HG02938 (cell line): Measurements from ENCODE around the gene CRY2.
"Not testable (repeated sequence)": the region's sequence is repeated elsewhere in the genome, so short reads cannot be mapped to it uniquely, and the experiment has no call there.

ENCODE experiments used
- ATAC-seq: cut with Tn5 transposase; IDR thresholded peaks from one replicate; pipeline ENCODE4 v1.9.1; 2021; ENCODE audit warnings: mild to moderate bottlenecking, moderate library complexity; ENCODE audit not compliant: unreplicated experiment

CRY2 gene

GRCh38 chr11:45846974-45847910 lies at the start of gene CRY2:
TSS of gene CRY2 (plus strand) at chr11:45847475. CDS start at chr11:45847491, 16 bp downstream.
- ATAC-seq, result peak; percentile 83

- no peak for ATAC-seq
Observed at GRCh38 chr11:45798793-45799441, 48.4 kb upstream of the CRY2 start.

GRCh38 chr11:45799562-45799961 lies 47.7 kb upstream of the CRY2 start:
- no peak for ATAC-seq

DNA sequence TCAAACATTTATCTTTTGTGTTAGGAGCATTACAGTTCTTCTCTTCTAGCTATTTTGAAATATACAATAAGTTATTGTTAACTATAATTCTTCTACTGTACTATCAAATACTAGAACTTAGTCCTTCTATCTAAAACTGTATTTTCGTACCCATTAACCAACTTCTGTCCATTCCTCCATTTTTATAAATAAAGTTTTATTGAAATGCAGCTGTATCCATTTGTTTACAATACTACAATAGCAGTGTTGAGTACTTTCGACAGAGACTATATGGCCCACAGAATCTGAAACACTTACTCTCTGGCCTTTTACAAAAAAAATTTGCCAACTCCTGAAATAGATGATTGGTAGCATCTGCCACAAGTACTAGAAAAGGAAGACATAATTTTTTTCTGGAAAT lies 47.0 kb upstream of the CRY2 start:
- no peak for ATAC-seq

GRCh38 chr11:45801723-45802315 lies 45.5 kb upstream of the CRY2 start:
- ATAC-seq, result no peak

- no peak for ATAC-seq
Observed at GRCh38 chr11:45802531-45803317, 44.6 kb upstream of the CRY2 start.

- ATAC-seq, result peak; percentile 20
Observed at GRCh38 chr11:45803971-45804760, 43.1 kb upstream of the CRY2 start.

DNA sequence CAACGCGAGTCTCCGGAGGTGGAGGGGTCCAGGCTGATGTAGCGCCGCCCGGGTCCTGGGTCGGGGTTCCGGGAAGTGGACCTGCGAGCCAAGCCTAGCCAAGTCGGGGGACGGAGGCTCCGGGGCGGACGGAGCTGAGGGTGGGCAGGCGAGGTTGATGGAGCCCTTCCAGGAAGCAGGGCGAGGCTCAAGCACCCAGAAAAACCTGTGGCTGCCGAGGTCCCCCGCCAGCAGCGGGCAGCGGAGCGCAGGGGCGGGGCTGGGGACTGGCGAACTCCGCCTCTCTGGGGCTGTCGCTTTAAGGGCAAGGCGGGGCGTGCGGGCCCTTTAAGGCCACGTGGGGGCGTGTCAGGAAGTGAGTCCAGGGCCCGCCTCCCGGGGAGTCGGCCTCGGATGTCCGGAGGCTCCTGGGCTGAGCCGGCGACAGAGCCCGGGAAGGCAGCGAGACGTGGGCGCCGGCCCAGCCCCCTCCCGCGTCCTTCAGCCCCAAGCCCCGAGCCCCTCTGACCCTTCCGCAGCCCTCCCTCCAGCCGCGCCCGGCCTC lies 42.4 kb upstream of the CRY2 start, which contains the start of gene SLC35C1:
Gene SLC35C1 (plus strand): TSS at position 389 of the 544 bp plus-strand sequence. CDS start 653 bp downstream, outside the sequence.
- ATAC-seq, result peak; percentile 94

- ATAC-seq, result peak; percentile 9
Observed at GRCh38 chr11:45805305-45806071, 41.8 kb upstream of the CRY2 start.

DNA sequence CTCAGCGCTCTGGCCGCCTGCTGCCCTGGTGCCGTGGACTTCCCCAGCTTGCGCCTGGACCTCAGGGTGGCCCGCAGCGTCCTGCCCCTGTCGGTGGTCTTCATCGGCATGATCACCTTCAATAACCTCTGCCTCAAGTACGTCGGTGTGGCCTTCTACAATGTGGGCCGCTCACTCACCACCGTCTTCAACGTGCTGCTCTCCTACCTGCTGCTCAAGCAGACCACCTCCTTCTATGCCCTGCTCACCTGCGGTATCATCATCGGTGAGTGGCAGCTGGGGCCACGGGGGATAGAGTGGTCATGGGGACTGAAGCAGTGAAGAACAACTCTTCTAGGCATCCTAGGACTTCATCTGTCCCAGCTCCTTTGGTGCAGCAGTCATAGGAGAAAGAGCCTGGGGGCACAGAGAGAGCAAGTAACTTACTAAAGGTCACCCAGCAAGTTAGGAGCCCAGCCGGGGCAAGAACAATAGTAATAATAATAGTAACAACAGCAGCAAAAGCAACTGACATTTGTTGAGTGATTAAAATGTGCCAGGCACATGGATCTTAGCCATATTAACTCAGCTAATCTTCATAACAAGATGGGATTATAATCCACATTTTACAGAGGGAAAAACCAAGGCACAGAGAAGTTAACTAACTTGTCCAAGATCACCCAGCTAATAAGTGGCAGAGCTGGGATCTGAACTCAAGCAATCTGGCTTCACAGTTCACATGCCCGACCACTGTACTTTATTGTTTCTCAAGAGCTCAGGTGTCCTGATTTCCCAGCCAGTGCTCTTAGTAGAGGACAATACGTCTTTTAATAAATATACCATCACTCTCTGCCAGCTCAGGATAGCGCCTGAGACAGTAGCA lies 41.0 kb upstream of the CRY2 start:
- no peak for ATAC-seq

DNA sequence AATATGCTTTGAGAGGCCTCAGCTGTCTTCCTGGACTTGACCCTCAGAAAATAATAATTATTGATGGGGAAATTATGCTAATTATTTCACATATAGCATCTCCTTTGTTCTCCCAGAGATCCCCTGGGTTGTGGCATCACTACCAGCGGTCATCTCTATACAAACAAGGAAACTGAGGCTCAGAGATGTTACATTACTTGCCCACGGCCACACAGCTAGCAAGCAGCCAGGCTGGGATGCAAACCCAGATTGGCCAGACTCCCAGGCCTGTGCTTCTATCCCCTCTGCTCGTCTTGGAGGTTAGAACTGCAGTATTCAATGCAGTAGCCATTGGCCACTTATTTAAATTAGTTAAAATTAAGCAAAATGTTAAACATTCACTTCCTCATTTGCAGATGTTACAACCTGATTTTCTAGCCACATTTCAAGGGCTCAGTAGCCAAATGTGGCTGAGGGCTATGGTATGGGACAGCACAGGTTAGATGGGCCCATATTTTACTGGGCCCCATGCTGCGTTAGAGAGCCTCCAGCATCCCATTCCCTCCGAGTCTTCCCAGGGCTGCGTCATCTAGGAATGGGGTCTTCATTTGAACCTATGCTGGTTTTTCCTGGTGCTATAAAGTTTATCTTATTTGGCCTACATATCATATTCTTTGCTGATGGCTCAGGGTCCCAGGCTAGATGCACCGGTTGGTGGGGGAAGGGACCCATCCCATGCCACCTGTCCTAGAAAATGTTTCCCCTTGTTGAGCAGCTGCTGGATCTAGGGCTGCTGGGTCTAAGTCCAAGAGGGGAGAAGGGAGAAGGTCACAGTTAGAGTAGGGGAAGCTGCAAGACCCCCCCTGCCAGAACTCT lies 40.1 kb upstream of the CRY2 start:
- no peak for ATAC-seq

DNA sequence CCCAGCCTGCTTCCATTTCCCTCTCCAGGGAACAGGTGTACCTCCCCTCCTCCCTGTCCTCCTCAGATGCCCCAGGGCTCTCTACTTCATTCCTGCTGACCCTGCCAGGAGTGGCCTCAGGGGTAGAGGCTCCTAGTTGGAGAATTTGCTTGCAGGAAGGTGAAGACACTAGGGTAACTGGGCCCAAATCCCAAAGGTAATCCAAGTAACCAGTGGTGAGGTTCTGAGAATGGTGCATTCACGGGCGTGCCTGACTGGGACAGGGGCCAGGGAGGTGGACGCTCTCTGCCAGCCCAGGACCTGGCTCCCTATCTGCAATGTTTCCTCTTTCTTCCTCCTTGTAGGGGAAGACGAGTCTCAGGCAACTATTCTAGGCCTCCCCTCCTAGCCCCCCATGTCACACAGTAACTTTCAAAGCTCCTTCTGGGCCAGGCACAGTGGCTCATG lies 39.5 kb upstream of the CRY2 start:
- no peak for ATAC-seq

- ATAC-seq, result not testable (repeated sequence)
Observed at GRCh38 chr11:45808427-45808826, 38.8 kb upstream of the CRY2 start.

DNA sequence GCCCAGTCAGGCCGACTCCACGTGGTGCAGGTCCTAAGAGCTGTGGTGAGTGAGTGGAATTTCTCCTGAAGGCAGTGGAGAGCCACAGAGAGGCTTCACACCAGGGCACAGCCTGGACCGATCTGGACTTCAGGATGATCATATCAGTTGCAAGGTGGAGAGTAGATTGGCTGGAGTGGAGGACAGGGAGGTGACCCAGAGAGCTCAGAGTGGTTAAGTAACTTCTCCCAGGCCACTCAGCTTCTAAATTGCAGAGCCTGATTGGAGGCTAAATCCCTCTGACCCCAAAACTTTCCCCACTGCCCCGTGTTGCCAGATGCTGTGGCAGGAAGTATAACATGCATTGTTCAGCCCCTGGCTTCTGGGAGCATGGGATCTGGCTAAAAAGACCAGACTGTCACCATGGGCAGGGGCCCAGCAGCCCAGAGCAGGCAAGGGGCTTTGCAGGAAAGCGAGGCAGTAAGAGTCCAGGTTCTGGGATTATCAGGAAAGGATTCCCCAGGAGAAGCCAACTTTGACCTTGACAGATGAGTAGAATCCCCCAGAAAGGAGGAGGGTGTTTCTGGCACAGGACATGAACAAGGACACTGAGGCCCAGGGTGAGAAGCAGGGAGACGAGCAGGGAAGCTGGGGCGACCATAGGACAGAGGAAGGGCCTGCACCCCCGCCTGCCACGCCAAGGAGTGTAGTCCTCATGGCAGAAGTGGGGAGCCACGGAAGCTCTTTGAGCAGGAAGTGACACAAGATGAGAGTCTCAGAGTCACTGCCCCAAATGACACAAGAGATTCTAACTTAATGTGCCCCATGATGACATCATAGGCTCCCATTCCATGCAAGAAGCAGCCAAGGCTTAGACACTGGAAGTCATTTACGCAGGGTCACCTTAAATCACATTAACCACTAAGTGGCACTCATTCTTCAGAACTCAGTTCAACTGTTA lies 37.5 kb upstream of the CRY2 start:
- ATAC-seq, result no peak

DNA sequence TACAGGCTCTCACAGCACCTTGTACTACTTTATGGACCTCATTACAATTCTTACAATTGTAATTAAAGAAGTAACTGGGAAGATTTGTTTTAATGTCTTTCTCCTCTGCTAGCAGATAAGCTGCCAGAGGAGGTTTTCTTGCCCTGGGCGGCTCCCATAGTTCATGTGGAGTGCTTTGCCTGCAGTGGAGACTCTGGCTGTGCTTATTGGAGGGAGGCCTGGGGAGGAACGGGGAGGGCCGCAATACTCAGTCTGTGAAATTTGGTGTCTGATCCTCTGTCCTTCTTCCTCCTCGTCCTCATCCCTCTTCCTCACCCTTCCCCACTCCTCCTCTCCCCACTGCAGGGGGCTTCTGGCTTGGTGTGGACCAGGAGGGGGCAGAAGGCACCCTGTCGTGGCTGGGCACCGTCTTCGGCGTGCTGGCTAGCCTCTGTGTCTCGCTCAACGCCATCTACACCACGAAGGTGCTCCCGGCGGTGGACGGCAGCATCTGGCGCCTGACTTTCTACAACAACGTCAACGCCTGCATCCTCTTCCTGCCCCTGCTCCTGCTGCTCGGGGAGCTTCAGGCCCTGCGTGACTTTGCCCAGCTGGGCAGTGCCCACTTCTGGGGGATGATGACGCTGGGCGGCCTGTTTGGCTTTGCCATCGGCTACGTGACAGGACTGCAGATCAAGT lies 36.7 kb upstream of the CRY2 start:
- ATAC-seq, result no peak

DNA sequence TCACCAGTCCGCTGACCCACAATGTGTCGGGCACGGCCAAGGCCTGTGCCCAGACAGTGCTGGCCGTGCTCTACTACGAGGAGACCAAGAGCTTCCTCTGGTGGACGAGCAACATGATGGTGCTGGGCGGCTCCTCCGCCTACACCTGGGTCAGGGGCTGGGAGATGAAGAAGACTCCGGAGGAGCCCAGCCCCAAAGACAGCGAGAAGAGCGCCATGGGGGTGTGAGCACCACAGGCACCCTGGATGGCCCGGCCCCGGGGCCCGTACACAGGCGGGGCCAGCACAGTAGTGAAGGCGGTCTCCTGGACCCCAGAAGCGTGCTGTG lies 36.2 kb upstream of the CRY2 start:
- no peak for ATAC-seq
